ENCODE results near the gene VPS37D.

VPS37D gene

DNA sequence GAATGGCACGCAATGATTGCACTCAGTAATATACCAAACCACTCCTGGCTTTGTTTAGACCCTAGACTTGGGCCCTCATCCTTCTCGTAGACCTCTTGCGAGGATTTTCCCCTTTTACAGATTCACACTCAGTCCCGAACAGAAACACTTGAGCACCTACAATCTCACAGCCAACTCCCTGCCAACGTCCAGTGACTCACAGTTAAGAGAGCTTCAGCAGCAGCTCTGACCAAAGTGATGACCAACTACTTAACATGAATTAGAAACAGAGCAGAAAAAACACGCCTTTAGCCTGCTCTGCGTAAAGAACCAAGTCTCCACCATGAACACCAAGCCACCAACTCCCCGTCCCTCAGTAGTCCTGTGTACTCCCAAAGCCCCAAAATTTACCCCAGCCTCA is 13.4 kb downstream of the VPS37D start:
- TF ChIP-seq FOXM1 (IDR thresholded peaks at IDR 0.05; ENCODE audit: borderline replicate concordance, low read depth) (no peak), EGR1 (IDR thresholded peaks at IDR 0.05) (no peak), ZBTB7A (IDR thresholded peaks at IDR 0.05; ENCODE audit: low read depth) (no peak), YY1 (IDR thresholded peaks at IDR 0.05; ENCODE audit: low read depth) (no peak), NFIC (IDR thresholded peaks at IDR 0.05) (no peak), RAD21 (IDR thresholded peaks at IDR 0.05; ENCODE audit: low read depth) (no peak), TAF1 (IDR thresholded peaks at IDR 0.05; ENCODE audit: low read depth) (no peak), CEBPB (IDR thresholded peaks at IDR 0.05) (no peak), TCF12 (IDR thresholded peaks at IDR 0.05; ENCODE audit: low read depth) (no peak)
- TF ChIP-seq, protein P1, sequence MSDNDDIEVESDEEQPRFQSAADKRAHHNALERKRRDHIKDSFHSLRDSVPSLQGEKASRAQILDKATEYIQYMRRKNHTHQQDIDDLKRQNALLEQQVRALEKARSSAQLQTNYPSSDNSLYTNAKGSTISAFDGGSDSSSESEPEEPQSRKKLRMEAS (IDR thresholded peaks at IDR 0.05) = no peak
- TF ChIP-seq, protein P2, sequence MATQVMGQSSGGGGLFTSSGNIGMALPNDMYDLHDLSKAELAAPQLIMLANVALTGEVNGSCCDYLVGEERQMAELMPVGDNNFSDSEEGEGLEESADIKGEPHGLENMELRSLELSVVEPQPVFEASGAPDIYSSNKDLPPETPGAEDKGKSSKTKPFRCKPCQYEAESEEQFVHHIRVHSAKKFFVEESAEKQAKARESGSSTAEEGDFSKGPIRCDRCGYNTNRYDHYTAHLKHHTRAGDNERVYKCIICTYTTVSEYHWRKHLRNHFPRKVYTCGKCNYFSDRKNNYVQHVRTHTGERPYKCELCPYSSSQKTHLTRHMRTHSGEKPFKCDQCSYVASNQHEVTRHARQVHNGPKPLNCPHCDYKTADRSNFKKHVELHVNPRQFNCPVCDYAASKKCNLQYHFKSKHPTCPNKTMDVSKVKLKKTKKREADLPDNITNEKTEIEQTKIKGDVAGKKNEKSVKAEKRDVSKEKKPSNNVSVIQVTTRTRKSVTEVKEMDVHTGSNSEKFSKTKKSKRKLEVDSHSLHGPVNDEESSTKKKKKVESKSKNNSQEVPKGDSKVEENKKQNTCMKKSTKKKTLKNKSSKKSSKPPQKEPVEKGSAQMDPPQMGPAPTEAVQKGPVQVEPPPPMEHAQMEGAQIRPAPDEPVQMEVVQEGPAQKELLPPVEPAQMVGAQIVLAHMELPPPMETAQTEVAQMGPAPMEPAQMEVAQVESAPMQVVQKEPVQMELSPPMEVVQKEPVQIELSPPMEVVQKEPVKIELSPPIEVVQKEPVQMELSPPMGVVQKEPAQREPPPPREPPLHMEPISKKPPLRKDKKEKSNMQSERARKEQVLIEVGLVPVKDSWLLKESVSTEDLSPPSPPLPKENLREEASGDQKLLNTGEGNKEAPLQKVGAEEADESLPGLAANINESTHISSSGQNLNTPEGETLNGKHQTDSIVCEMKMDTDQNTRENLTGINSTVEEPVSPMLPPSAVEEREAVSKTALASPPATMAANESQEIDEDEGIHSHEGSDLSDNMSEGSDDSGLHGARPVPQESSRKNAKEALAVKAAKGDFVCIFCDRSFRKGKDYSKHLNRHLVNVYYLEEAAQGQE (IDR thresholded peaks at IDR 0.05; ENCODE audit: low read depth) = no peak

GRCh38 chr7:73682745-73683055 is 15.1 kb downstream of the VPS37D start:
- no peak for TF ChIP-seq TEAD4 (IDR thresholded peaks at IDR 0.05)
- TF ChIP-seq ZBTB7A (IDR thresholded peaks at IDR 0.05; ENCODE audit: low read depth) = no peak
- no peak for TF ChIP-seq RAD21 (IDR thresholded peaks at IDR 0.05; ENCODE audit: low read depth)
- no peak for TF ChIP-seq TAF1 (IDR thresholded peaks at IDR 0.05; ENCODE audit: low read depth)
- TF ChIP-seq EP300 (IDR thresholded peaks at IDR 0.05; ENCODE audit: borderline replicate concordance) = no peak
- TF ChIP-seq USF1 (IDR thresholded peaks at IDR 0.05) = no peak
- no peak for TF ChIP-seq FOXM1 (IDR thresholded peaks at IDR 0.05; ENCODE audit: borderline replicate concordance, low read depth)
- TF ChIP-seq CEBPB (IDR thresholded peaks at IDR 0.05) = no peak
- TF ChIP-seq, protein P2 (IDR thresholded peaks at IDR 0.05; ENCODE audit: low read depth) = no peak
- TF ChIP-seq TCF12 (IDR thresholded peaks at IDR 0.05; ENCODE audit: low read depth) = no peak
- TF ChIP-seq CREB1 (IDR thresholded peaks at IDR 0.05; ENCODE audit: low read depth) = no peak
- TF ChIP-seq, protein P1 (IDR thresholded peaks at IDR 0.05) = no peak
- no peak for TF ChIP-seq YY1 (IDR thresholded peaks at IDR 0.05; ENCODE audit: low read depth)
- no peak for TF ChIP-seq EGR1 (IDR thresholded peaks at IDR 0.05)
- TF ChIP-seq NFIC (IDR thresholded peaks at IDR 0.05) = no peak

DNA sequence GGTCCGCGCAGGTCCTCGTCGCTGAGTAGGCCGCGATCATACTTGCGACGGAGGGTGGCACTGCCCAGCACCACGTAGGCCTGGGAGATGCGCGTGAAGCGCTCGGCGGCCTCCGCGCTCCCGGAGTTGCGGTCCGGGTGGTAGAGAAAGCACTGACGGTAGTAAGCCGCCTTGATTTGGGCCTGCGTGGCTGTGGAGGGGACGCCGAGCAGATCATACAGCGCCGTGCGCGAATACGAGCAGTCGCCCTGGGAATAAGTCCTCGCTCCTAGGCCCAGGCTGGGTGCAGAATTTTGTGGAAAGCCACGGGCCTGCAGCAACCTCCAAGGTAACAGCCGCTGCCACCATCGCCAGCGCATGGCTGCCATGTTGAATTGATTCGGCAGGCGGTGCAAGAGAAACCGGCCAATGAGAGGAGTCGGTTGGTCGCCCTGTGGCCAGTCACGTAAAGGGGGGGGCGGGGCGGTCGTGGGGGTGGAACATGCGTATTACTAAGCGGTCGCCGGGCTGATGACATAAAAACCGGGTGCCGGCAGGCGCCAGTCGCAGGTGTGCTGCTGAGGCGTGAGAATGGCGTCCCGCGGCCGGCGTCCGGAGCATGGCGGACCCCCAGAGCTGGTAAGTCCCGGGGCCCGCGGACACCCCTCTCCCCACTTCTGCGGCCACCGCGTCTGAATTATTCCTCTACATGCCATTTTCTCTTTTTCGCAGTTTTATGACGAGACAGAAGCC is 15.6 kb downstream of the VPS37D start, which contains the start of the genes BUD23 and DNAJC30:
TSS of gene BUD23 (plus strand) at position 542 of the 732 bp plus-strand sequence. CDS start at position 571, 29 bp downstream.
TSS of gene DNAJC30 (minus strand) at position 398 of the 732 bp plus-strand sequence. CDS start at position 368, 30 bp downstream.
- TF ChIP-seq FOXM1 (IDR thresholded peaks at IDR 0.05; ENCODE audit: borderline replicate concordance, low read depth) (no peak), TCF12 (IDR thresholded peaks at IDR 0.05; ENCODE audit: low read depth) (peak; percentile 51; the same call in 1 of the 2 replicates), USF1 (IDR thresholded peaks at IDR 0.05) (no peak; the same call in 1 of the 2 replicates), YY1 (IDR thresholded peaks at IDR 0.05; ENCODE audit: low read depth) (peak; percentile 96), NFIC (IDR thresholded peaks at IDR 0.05) (no peak), ZBTB7A (IDR thresholded peaks at IDR 0.05; ENCODE audit: low read depth) (no peak), CREB1 (IDR thresholded peaks at IDR 0.05; ENCODE audit: low read depth) (peak; percentile 95), CEBPB (IDR thresholded peaks at IDR 0.05) (no peak), RAD21 (IDR thresholded peaks at IDR 0.05; ENCODE audit: low read depth) (no peak), EGR1 (IDR thresholded peaks at IDR 0.05) (no peak; the same call in 1 of the 2 replicates), EP300 (IDR thresholded peaks at IDR 0.05; ENCODE audit: borderline replicate concordance) (no peak), TAF1 (IDR thresholded peaks at IDR 0.05; ENCODE audit: low read depth) (peak; percentile 88), TEAD4 (IDR thresholded peaks at IDR 0.05) (0 out of 2 replicates have a peak, but pooled peaks have one; percentile 28)
- TF ChIP-seq, protein P2 (IDR thresholded peaks at IDR 0.05; ENCODE audit: low read depth) = no peak
- TF ChIP-seq, protein P1 (IDR thresholded peaks at IDR 0.05) = peak; percentile 68

All from Ishikawa (cell line).